ENCODE results near the gene RGS4.

- TF ChIP-seq POLR2A (IDR thresholded peaks at IDR 0.05) = no peak
- no peak for TF ChIP-seq CTCF (IDR thresholded peaks at IDR 0.05)
These were observed 21.1 kb upstream of the RGS4 start for GRCh38 chr1:163047951-163048659.
